NCI-H2227 (cell line): ENCODE data around the gene TSPAN11.

ENCODE experiments used
- DNase-seq: peaks from one replicate; lab custom pipeline; 2025; ENCODE audit not compliant: unreplicated experiment; lab: John Stamatoyannopoulos, UW

The TSPAN11 gene

DNA sequence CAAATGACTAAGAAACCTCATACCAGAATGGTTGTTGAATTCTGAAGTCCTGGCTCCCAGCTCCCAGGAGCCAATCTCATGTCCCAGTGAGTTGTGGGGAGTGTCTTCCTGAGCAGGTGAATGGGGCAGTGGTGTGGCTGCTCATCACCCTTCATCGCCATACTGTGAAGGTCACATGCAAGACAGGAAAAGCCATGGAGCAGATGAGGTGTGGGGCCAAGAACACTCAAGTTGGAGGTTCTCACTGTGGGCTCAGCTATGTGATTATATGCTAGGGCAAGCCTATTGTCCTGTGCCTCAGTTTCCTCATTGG, 16.6 kb upstream of the TSPAN11 start:
- no peak for DNase-seq

DNA sequence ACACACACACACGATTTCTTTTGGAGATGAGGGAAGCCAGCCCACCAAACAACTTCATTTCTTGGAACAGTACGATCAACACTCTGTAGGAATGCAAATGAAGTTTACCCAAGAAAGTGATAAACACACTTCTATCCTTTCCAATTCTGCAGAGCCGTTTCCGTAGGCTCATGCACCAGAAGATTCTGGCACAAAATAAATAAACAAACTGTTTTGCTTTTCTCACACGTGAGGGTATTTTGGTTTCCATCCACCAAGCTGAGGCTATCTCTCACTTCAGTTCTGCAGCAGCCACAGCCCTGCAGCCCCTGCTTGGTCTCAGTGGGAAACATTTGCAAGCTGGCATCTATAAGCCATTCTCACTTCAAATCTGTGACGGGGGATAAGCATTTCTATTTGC, 15.3 kb upstream of the TSPAN11 start:
- DNase-seq = no peak

DNA sequence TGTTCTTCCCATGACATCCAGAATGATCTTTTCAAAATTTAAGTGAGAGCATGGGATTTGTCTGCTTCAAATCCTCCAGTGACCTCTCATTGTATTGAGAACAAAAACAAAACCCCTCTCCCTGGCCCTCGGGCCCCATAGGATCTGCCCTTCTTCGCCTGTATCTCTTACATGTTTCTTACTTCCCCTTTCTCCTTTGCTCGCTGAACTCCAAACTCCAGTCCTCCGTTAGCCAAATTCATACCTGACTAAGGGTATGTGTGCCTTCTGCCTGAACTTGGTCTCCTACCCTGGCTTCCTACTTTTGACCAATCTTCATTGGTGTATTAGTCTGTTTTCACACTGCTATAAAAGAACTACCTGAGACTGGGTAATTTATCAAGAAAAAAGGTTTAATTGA, 13.2 kb upstream of the TSPAN11 start:
- DNase-seq = no peak

- no peak for DNase-seq
Measured at GRCh38 chr12:30914986-30915591, 11.5 kb upstream of the TSPAN11 start.

DNA sequence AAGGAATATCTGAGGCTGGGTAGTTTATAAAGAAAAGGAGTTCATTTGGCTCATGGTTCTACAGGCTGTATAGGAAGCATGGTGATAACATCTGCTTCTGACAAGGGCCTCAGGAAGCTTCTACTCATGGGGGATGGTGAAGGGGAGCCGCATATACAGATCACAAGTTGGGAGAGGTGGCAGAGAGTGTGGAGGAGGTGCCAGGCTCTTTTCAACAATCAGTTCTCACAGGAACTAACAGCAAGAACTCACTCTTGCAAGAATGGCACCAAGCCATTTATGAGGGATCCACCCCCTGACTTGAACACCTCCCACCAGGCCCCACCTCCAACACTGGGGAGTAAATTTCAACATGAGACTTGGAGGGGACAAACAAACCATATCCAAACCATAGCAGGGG, 3.5 kb upstream of the TSPAN11 start:
- DNase-seq = no peak

DNA sequence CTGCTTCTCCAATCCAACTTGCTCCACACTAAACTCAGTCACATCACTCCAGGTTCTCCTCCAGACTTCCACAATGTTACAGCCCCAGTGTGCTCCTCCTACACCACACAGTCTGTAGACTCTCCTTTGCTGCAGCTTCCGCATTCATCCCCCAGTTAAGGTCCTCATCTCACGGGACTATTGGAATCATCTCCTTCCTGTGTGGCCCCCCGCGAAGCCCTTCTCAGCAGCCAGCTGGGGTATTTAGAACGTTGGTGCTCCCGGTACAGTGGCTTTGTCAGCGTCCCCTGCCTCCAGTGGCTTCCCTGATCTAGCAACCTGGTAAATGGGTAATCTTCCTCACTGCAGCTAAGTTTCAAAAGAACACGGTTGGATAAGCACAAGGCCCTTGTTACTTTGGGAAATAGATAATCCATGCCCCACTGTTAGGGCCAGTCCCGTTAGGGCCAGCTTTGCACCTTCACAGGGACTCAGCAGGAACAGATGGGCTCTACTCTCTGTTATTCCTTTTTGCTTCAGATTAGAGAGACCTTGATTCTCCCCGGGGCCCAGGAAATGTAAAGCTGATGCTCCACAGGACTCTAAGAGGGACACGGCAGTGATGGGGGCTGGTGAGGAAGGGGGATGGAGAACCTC, 823 bp upstream of the TSPAN11 start:
- no peak for DNase-seq

DNA sequence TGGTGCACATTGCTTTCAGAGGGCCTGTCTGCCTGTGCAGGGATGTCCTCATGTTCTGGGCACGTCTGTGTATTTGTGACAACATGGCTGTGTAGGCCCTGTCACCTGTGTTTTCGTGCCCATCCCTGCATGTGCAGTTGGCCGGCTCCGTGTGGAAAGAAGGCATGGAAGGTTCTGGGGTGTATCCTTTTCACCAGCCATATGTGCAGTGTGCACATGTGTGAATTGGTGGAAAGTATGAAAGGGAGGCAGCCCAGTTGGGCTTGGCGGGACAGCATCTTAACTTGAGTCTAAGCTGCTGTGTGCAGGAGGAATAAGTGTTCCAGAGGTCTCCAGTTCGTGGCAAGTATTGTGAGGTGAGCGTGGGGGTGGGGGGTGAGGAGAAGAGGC, 669 bp downstream of the TSPAN11 start:
- DNase-seq = no peak

GRCh38 chr12:30928356-30929244, 2.1 kb downstream of the TSPAN11 start:
- DNase-seq = peak; percentile 1

DNA sequence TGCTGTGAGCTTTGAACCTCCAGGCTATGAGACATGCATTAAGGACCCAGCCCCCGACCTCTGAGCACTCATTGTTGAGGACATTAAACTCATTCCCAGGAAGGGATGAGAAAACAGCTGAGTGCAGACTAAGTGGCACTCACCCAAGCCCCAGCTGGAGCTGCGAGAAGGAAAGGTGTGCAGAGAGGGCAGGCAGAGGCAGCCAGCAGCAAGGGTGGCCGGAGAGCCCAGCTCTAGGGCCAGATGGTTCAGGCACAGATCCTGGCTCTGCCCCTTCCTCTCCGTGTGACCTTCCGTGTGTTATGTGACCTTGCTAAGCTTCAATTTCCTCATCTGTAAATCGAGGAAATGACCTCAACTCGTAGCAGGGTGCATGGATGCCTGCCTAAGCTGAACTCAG, 3.7 kb downstream of the TSPAN11 start:
- DNase-seq = no peak

DNA sequence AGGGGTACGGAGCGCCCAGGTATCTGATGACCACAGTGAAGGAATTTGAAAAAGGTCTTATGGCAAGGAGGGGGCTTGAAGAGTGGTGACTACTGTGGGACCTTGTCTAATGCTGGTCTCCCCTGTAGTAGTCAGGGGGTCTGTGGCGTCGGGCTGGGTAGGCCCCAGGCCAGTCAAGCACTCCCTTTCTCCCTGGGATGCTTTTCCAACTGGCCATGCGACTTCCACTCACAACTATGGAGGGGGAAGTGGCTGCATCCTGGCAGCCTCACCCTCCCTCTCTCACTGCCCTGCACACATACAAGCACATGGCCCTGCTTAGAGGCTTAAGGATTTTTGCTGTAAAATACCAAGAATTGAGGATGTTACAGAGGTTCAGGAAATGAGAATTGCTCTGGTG, 4.1 kb downstream of the TSPAN11 start:
- no peak for DNase-seq

GRCh38 chr12:30932881-30933280, 6.3 kb downstream of the TSPAN11 start:
- no peak for DNase-seq

DNA sequence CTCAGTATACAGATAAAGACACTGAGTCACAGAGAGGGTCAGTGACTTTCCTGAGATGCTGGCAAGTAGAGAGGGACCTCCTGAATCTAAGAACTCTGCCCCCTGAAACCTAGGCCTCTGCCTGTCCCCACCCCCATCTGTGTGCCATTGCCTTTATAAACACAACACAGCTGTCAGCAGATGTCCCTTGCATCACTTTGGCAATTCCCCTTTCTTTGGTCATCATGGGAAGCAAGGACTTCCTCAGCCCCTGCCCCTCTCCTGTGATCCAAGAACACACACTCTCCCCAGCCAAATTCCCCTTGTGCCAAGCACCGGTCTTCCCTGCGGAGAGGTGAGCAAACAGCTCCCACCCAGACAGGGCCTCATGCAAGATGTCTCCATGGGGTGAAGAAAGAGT, 8.3 kb downstream of the TSPAN11 start:
- no peak for DNase-seq

DNA sequence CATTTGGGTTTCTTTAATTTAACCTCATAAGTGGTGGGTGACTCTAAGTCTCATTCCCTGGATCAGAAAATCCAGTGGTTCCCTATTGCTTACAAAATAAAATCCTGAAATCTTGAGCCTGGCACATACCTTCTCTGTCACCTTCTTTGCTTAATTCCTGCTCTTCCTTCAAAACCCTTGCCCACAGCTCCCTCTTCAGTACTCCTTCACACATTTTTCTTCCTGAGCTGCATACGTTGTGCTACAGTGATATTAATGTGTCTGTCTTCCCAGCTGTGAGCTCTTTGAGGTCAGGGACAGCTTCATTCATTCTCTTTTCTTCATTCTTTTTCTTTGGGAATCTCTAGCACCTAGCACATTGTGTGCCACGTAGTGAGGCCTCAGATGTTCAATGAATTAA, 9.5 kb downstream of the TSPAN11 start:
- DNase-seq = no peak

GRCh38 chr12:30939234-30939633, 12.7 kb downstream of the TSPAN11 start:
- DNase-seq = no peak

DNA sequence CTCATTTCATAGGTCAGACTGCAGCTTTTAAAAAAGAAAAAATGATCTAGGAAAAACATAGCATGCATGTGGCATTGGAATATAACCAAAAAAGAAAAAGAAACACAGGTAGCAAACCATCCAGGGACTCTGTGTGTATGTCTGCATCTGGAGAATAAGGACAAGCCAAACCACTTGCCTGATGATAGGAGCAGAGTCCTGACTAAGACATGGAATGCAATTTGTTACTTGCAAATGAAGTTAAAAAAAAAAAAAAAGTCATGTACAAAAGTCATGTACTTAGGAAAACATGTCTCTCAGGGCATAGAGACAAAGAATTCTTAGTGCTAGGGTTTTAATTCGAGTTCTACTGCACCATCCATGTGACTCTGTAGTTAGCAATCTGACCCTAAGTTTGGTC, 15.9 kb downstream of the TSPAN11 start:
- no peak for DNase-seq

DNA sequence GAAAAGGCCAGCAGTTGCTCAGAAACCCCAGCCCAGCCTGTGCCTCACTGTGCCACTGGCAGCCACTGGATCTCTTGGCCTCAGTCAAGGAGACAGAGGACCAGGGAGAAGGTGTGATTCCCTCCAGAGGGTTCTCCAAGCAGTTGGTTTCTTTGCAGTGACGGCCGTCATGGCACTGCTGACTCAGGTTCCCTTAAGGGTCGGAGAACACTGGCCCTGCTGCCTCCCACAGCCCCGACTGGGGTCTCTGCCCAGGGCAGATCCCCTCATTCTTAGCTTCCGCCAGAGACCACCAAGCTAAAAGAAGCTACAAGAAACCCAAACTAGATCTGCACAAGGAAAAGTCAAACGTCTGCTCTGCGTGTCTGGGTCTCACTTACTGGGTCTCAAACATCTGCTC, 16.4 kb downstream of the TSPAN11 start:
- no peak for DNase-seq

DNA sequence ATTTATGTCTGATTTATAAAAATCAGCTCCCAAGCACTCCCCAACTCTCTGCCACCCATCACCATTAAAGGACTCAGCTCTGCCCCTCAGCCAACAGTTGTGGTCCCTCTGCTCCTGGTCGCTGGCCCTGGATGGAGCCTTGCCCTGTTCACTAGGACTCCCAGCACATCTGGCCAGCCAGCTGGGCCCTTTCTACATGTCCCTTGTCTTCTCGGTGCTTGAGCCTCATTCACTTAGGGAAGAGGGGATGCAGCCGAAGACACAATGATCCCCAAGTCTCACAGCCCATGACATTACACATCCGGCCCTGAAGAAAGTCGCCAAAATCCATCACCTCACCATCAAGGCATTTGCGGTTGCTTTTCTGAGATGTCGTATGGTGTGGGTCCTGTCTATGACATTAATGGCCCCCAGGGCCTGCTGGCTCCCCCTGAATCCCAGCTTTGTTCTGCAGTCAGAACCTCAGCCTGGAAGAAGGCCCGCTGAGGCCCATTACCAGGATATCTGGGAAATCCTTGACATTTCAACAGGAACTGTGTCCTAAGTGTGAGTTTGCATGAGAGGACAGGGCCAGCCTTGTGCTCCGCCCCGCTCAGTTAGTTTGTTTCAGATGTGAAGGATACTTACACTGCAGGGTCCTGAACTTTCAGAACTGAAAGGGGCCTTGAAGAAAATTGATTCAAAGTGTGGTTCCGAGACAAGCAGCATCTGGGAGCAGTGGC, 19.1 kb downstream of the TSPAN11 start:
- DNase-seq = no peak

- no peak for DNase-seq
Measured at GRCh38 chr12:30952015-30952414, 25.5 kb downstream of the TSPAN11 start.

GRCh38 chr12:30953257-30953656, 26.7 kb downstream of the TSPAN11 start:
- no peak for DNase-seq

DNA sequence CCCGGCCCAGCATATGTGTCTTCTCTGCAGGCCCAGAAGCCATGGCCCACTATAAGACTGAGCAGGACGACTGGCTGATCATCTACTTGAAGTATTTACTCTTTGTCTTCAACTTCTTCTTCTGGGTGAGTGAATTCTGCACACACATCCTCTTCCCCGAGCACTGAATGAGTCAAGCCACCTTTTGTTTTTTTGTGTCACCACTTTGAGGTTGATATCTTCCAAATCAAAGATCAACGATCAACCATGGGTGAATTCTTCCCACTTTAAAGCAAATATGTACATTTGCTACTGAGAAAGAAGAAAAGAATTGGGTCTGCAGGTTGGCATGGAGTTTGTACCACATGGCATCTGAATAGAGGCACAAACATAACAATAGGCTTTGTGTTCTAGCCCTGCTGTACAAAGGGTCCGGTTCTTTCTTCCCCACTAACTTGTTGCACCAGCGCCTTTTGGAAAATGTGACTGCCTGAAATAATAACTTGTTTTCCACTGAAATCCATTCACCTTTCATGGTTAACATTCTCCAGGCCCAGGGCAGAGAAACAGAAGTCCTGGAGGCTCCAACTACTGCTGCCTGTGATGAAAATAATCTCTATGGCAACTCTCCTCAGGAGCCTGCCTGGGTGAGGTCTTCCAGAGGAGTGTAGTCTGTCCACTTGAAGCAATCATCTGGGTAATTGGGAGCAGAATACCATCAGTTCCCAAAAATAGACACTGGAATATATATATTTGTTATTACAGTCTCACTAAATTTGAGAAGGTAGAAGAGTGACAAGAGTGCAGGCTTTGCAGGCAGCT, 27.6 kb downstream of the TSPAN11 start:
- no peak for DNase-seq

DNA sequence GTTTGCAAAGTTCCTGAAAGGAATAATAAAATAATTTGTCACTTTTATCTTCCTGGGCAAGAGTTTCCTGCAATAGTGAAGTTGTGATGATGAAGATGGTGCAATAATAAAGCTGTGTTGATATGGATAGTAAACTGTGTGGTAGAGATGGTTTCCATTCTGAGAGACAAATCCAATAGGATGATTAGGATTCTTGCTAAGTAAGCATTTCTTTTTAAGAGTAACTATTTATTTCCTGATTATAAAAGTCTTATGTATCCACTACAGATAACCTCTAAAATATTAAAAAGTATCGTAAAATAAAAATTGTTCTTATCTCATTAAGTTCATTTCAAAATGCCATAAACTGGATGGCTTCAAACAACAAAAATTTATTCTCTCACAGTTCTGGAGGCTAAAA, 28.7 kb downstream of the TSPAN11 start:
- DNase-seq = no peak
